Left colon (tissue), 2 donors: Measurements from ENCODE around the gene RNF34. TPM values are rescaled to one million over a fixed set of nuclear protein-coding genes. Genes with fewer than 3 reads are reported as not detected.

Experiments used
- ATAC-seq: fragments of 200-7000 bp; cut with Tn5 transposase; one replicate; pipeline ENCODE4 v1.9.1; 2020; ENCODE audit warnings: mild to moderate bottlenecking, moderate library complexity
- DNase-seq, 2 donors: peaks; one replicate each; pipeline ENCODE4 v3.0.0-alpha.2; 2020
- intact Hi-C, 2 donors: fragments of 100-400 bp; cut with DNase I in 1 of 2; cut with micrococcal nuclease in 1 of 2; formaldehyde crosslinking; loops; one replicate each; pipeline versions ENCODE4 v1.11.2 to v1.14.0; 2022; cut with DNase I, micrococcal nuclease
- microRNA-seq, 2 donors: library from miRNA; unstranded; fragments of <30 nt; microRNA quantifications; one replicate each; pipeline versions ENCODE4 v1.1.0 to v1.2.0, GENCODE V29; 2020
- total RNA-seq, 2 donors: library from RNA; stranded (reverse); fragmentation: NEBNext Ultra II Directional; extraction: Animal tissue kit (Norgen Biotek cat#: 25700); gene quantifications; one replicate each; pipeline ENCODE4 v1.2.1, GENCODE V29; 2021
- donor health status: DM: no; HTN: no; CAD: no.
- donor health status: DM: yes; HTN: yes; CAD: no.

The RNF34 gene
- total RNA-seq, 2 donors from 2014 or later = 36.7 to 46.1 TPM

DNA sequence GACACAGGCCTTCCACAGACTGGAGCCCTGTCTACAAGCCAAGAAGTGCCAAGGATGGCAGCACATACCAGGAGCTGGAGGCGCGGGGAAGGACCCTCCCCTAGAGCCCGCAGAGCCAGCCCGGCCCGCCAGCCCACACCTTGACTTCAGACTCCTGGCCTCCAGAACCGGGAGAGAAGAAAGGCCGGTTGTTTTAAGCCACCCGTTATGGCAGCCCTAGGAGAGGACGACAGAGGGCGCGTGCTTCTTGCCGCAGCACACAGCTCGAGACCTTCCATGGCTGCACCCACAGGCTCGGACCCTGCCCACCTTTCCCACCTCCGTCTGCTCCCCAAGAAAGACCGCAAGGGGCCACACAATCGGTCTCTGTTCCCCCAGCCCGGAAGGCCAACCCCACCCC is 53.7 kb downstream of the RNF34 start:
- ATAC-seq (no peak), DNase-seq (no peak)
- intact Hi-C loops = no loop called here

DNA sequence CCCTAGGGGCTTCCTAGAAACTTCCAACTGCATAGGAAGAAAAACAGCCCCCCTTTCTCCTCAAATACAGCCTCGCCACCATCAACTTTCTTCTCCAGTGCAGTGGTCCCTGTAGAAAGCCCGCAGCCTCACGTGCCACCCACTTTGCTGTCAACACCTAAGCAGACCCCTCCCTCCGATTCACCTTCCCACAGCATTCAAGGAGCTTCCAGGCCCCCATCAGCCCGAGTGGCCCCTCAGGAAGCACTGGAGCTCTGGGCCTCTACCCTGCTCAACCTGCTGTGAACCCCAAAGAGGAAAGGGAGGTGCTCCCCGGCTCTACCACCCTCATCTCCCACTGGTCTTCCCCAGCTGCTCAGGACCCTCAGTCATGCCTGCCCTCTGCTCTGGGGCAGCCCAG is 55.0 kb downstream of the RNF34 start:
- intact Hi-C loops = no loop called here
- DNase-seq = no peak
- no peak for ATAC-seq

DNA sequence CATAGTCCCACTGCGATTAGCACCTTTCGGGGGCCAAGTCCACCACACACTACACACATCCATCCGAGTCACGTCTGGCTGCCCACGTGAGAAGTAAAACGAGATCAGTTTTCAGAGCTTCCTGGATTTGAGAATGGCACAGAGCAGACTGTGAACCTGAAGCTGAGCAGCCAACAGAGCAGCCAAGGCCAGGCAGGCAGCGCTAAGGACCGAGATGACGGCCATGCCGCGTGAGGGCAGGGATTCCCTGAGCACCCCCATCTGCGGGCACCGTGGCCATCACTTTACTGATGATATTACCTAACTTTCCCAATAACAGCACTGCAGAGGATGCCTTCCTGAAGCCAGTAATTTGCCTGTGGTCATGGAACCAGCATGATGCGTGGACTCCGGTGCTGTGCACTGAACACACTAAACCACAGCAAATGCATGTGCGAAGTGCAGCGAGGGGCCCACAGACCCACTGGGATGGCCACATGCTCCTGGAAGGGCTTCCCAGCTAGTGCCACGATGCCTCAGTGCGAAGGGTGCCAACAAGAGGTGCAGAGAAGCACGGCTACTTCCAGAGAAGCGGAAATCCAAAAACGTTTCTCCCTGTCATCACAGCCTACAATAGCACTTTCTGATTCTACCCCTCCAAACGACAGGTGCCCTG is 56.0 kb downstream of the RNF34 start:
- intact Hi-C loops = no loop called here
- ATAC-seq (no peak), DNase-seq (no peak)

DNA sequence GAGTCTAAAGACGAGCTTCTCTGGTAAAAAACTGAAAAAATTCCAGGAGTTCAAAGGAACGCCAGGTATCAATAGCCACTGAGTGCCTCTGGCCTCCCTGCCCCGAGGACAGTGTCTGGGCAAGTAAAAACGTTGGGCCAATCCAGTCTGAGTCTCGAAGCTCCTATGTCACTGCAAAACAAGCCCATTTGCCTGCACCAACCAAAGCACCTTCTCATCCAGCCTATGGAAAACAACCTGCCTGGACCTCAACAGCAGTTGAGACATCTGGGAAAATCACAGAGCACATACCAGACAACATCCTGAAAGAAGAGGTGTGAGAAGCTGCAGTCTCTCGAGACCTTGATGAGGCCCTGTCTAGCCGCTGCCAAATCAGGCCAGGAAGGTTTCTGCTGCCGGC is 56.6 kb downstream of the RNF34 start:
- intact Hi-C loops = no loop called here
- no peak for ATAC-seq
- no peak for DNase-seq

DNA sequence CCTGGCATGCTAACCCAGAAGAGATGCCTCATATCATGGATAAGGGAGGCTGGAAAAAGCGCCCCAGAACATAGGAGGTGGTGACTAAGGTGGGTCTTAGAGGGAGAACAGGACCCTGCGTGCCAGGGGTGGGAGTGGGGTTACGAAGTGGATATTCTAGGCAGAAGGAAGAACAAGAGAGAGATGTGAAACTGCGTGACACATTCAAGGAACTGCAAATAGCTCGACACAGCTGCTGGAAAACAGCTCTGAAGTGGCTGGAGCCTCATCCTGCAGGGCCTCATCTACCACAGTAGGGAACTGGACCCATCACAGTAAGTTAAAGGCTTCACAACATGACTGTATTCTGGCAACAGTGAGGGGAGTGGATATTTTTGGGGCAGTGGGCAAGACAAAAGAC is 61.1 kb downstream of the RNF34 start:
- ATAC-seq (no peak), DNase-seq (no peak)
- intact Hi-C loops = no loop called here

DNA sequence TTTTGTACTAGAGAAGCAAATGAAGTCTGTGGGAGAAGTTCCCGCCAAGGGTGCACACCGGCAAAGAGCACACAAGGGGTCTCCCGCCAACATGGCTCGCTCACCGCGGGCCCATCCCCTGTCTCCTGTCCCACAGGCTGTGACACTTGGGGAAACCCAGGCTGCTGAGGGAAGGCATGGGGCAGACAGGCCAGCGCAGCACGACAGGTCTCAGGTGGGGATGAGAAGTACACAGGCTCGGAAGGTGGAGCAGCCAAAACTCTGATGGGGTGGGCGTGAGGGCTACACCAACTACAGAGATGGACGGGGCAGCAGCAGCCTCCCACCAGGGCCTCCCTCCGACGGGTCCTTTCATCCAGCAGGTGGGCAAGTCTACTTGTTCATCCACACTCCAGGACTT is 64.4 kb downstream of the RNF34 start:
- DNase-seq = no peak
- ATAC-seq = no peak
- intact Hi-C loops = no loop called here

DNA sequence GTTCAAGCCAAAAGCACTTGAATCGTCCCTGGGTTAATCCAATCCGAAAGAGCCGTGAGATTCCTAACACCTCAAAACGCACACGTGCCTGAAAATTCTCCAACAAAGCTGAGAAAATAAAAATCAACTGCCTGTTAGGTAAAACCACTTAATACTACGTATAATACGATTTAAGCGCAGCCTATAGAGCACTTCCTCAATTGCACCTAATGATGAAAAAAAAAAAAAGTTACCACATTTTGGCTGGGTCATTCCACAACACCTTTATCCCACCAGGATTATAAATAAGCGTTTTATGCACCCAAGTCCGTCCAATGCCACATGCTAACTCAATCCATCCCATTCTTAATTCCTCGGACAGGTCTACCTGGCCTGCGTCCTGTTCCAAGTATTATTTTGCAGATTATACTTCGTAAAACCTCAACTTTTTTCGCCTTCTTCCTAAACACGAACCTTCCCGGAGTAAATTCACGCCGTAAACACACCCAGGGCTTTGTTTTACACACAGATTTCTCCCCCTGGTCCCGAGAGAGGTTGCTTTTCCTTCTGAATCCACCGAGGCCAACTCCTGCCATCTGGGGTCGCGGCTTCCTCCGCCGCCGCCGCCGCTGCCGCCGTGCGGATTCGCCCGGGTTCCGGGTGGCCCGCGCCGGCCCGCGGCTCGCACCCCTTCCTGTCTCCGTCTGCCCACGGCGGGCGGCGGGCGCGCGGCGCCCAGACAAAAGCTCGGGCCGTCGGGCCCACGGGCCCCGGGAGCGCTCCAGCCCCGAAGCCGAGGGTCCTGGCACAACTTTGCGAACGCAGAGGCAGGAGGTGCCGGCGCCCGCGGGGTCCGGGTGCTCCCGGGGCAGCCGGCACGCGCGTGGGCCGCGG is 66.2 kb downstream of the RNF34 start:
- peak in 1 of 2 donors; percentile 55 for DNase-seq
- ATAC-seq = no peak
- intact Hi-C loops = no loop called here

DNA sequence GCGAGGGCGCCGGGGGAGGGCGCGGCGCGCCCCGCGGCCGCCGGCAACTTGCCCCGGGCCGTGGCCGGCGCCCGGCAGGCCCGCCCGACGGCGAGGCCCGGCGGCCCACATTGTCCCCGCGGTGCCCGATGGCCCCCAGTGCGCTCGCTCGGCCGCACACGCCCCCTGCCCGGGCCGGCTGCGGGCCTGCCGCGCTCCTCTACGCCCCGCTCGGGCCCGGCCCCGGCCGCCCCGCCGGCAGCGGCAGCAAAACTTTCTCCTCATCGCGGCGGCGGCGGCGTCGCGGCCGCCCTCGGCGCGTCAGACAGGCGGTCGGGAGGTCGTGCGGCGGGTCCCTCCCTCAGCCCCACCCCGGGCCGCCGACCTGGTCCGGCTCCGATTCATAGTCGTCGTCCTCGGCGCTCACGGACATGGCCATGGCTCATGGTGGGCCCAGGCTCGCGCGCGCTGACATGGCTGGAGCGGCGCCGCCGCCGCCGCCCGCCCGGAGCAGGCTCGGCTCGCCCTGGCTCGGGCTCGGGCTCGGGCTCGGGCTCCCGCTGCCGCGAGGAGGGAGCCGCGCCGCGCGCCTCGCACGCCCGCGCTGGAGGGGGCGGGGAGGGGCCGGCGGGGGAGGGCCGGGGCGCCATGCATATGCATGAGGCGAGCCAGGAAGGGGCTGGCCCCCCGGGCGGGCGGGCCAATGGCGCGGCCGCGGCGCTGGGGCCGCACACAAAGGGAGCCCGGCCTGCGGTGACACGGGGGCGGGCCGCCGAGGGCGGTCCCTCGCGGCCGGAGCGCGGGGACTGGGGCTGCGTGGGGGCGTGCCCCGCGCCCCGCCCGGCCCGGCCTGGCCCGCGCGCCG is 67.1 kb downstream of the RNF34 start:
- ATAC-seq (peak; percentile 93), DNase-seq (peak; percentile 88 to 90)
- intact Hi-C loops = no loop called here

DNA sequence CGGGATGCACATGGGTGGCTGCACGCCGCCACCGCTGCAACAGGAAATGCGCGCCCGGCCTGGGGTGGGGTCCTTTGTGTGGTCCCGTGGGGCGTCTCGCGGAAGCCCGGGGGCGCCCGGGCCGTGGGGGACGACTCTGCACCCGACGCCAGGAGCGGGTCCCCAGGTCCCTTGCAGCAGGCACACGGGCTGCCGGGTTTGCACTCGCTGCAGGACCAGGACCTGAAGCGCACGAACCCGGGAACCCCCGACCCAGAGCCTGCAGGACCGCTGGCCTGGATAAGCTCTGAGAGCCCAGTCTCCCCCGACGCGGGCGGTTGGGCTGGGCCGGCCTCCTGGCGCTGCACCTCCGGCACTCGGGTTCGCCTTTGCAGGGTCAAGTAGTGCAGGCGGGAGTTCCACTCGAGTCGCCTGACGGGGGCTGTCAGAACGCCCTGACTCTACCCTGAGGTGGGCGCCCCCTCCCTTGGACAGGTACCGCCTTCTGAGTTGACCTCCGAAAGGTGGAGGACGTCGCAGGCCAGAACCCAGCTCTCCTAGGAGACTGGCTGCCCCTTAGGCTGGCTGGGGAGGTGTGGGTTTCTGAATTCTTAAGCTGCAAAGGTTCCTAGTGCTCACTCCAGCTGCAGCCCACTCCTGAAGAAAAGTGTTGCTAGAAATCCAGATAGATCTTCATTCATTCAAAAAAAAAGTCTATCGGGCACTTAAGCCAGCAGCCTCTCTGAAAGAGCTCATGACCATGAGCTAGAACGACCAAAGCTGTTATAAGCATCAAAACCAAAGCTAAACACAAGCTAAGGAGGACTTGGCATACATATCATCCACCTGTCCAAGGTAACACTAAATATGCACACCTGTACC is 68.0 kb downstream of the RNF34 start:
- ATAC-seq (peak; percentile 17), DNase-seq (no peak)
- intact Hi-C loops = no loop called here

DNA sequence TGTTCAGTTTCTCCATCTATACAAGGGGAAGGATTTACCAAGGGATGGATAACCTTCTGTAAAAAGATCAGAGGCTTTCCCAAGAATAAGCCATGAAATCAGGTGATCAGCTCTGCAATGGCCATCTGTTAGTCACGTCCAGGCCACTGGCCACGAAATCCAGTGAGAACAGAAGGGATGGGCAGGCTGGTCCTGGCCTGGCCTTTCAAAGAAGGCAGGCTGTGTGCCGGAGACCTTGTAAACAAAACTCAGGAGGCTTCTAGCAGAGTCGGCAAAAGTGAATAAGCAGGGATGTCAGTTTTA is 68.5 kb downstream of the RNF34 start:
- ATAC-seq = no peak
- intact Hi-C loops = no loop called here
- no peak for DNase-seq

DNA sequence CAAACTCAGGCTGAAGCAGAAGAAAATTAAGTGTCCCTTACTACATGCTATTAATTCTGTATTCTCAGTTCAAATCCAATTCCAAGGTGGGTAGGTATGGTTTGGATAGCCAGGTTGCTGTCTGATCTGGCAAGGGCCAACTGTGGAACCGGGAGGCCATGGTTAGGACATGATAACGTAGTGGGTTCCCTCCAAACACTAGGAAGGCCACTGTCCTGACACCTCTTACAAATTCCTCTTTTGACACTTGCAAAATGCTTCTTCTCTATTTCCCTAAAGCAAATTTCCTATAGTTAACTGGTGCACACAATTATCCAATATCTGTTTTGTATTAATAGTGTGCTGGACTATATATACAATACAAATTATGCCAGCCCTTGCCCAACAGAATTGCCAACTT is 70.8 kb downstream of the RNF34 start:
- intact Hi-C loops = no loop called here
- ATAC-seq (no peak), DNase-seq (no peak)

DNA sequence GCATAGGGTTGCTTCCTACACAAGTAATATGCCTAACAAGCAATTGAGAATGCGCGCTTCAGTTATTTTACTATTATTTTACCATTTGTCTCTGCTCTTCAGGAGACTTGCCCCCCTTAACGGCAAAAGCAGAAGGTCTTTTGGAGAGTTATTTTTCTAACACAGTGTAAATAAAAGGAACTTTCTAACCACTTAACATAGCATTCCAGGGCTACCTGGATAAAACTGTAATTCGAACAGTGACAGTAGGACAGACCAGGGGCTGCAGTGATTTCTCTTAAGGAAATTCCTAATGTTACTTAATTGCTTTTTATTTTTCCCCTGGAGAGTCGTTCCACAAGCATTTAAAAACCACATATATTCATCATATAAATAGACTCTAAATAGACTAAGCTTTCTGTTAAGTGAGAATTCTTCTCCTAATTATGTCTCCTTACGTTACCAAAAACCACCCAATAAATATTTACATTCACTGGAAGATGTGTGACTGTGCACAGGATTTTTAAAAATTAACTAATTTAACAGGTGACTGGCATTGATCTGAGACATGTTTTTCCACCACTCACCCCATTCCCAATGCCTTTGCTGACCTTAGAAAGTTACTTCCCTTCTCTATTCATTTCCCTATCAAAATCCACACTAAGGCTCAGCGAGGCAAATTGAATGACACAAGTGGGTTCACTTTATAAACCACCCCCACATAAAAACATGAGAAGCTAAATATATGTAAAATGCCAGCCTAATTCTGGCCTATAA is 72.4 kb downstream of the RNF34 start:
- intact Hi-C loops = no loop called here
- ATAC-seq (no peak), DNase-seq (no peak)

Small RNA genes lying within 50 kb of the gene (microRNA-seq; reads per million reads assigned to microRNA genes)
- gene MIR7107 = 0 reads per million in 2 donors

Other genes starting within 250 kb of the RNF34 start
- gene P2RX4, start 190.0 kb upstream of the RNF34 start, total RNA-seq = 100 to 1,000 TPM; 131 to 146 TPM
- 10 to 100 TPM; 48.1 to 55.4 TPM for gene CAMKK2, start 103.4 kb upstream of the RNF34 start, total RNA-seq
- 10 to 100 TPM; 86.5 to 87.7 TPM for gene ANAPC5, start 47.7 kb upstream of the RNF34 start, total RNA-seq
- gene KDM2B, start 180.9 kb downstream of the RNF34 start, total RNA-seq = 10 to 100 TPM; 14.1 to 17.3 TPM
- 10 to 100 TPM; 13.7 to 15.5 TPM for gene ORAI1, start 226.4 kb downstream of the RNF34 start, total RNA-seq